RWPE1 (cell line): ENCODE measurements around the gene MRPL22.
"Not testable (repeated sequence)": the region's sequence is repeated elsewhere in the genome, so short reads cannot be mapped to it uniquely, and the experiment has no call there.

Source experiments
- CTCF ChIA-PET: fragments of 350-600 bp; sonication (Branson Sonifier 250); formaldehyde crosslinking; extraction: SDS; loops from one replicate; lab custom pipeline; 2021; lab: Yijun Ruan, JAX
- POLR2A ChIA-PET: fragments of 400-600 bp; formaldehyde crosslinking; extraction: SDS; loops from one replicate; lab custom pipeline; 2020; ENCODE audit warnings: antibody characterized with exemption; ENCODE audit not compliant: low non-redundant PET; lab: Yijun Ruan, JAX
- DNase-seq: peaks from one replicate; pipeline ENCODE4 v3.0.0; 2012; ENCODE audit warnings: low spot score
- H3K27ac ChIP-seq: fragments of 450-650 bp; 2 replicates; pipeline ENCODE4 v1.5.1; 2017
- TF ChIP-seq, protein P1 (sequence below): fragments of 450-650 bp; conservative IDR thresholded peaks from 2 replicates; pipeline ENCODE4 v1.5.1; 2017; ENCODE audit warnings: low read depth, mild to moderate bottlenecking

MRPL22 gene

DNA sequence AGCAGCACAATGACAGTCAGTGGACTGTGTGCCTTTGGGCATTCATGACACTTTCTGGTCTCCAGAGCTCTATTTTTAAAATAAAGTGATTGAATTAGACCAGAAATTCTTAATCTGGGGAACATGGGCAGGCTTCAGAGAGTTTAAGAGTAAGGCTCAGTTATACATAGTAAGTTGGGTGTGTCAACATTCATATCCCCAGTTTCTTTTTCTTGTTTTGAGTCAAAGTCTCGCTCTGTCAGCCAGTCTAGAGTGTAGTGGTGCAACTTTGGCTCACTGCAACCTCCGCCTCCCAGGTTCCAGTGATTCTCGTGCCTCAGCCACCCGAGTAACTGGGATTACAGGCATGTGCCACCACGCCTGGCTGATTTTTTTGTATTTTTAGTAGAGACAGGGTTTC is 59.0 kb downstream of the MRPL22 start:
- ChIA-PET POLR2A (no interaction called here), CTCF (no interaction called here)
- no peak overlapping the region for H3K27ac ChIP-seq
- TF ChIP-seq, protein P1, sequence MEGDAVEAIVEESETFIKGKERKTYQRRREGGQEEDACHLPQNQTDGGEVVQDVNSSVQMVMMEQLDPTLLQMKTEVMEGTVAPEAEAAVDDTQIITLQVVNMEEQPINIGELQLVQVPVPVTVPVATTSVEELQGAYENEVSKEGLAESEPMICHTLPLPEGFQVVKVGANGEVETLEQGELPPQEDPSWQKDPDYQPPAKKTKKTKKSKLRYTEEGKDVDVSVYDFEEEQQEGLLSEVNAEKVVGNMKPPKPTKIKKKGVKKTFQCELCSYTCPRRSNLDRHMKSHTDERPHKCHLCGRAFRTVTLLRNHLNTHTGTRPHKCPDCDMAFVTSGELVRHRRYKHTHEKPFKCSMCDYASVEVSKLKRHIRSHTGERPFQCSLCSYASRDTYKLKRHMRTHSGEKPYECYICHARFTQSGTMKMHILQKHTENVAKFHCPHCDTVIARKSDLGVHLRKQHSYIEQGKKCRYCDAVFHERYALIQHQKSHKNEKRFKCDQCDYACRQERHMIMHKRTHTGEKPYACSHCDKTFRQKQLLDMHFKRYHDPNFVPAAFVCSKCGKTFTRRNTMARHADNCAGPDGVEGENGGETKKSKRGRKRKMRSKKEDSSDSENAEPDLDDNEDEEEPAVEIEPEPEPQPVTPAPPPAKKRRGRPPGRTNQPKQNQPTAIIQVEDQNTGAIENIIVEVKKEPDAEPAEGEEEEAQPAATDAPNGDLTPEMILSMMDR, result no peak
- no peak for DNase-seq

DNA sequence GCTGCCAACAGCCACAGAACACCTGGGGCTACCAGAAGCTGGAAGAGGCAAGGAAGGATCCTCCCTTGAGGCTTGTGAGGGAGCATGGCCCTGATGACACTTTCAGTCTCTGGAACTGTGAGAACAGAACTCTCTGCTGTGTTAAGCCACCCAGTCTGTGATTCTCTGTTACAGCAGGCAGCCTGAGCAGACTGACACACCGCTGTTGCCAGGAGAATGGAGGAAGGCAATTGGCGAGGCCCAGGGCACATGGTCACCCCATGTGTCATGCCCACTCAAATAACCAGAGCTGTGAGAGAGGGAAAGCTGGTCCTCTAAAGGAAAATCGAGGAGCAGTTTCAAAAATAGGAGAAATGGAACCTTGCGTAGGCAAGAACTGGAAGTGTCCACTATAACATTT is 60.6 kb downstream of the MRPL22 start:
- TF ChIP-seq, protein P1, result no peak
- H3K27ac ChIP-seq, result no peak overlapping the region
- ChIA-PET CTCF (no interaction called here), POLR2A (no interaction called here)
- no peak for DNase-seq

DNA sequence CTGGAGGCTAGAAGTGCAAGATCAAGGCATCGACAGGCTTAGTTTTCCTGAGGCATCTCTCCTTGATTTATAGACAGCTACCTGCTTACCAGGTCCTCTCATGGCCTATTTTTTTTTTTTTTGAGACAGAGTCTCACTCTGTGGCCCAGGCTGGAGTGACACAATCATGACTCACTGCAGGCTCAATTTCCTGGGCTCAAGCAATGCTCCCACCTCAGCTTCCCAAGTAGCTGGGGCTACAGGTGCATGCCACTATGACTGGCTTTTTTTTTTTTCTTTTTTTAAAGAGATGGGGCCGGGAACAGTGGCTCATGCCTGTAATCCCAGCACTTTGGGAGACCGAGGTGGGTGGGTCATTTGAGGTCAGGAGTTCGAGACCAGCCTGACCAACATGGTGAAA is 61.8 kb downstream of the MRPL22 start:
- POLR2A ChIA-PET, H3K27ac ChIP-seq, DNase-seq: not testable (repeated sequence)
- CTCF ChIA-PET, result interaction anchor here (1.2 kb wide), 1 partner anchor 56 kb away, joined by 3 read pairs; no protein-coding TSS in a partner anchor

DNA sequence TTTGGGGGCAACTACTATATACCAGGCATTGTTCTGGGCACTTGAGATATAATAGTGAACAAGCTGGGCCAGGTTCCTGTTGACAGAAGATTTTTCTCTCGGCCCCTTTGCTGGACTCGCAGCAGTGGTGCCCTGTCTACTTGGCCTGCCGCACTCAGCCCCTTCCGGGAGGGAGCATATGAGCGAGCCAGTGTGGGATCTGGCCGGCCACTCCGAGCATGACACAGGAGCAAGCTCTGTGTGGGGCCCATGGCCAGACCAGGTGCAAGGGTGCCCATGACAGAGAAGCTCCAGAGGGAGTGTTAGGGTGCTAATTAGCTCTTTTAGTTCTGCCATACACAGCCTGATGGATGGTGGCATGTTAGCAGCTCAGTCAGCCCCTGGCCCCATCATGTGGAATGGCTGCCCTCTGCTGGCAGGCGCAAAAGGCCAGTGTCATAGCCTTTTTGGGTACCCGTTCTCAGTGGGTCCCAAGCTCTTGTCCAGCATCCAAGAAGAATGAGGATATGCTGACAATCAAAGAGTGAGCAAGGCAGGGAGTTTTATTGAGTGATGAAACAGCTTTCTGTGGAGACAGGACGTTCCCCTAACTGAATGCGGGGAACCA is 63.4 kb downstream of the MRPL22 start:
- TF ChIP-seq, protein P1, result peak; percentile 38; the same call in 1 of the 2 replicates
- POLR2A ChIA-PET, result no interaction called here
- peak; percentile 16 for DNase-seq
- CTCF ChIA-PET, result interaction anchor here (0.6 to 1.1 kb wide), 11 partner anchors 11 to 351 kb away, joined by 3 to 13 read pairs (median 3); no protein-coding TSS in a partner anchor
- no peak overlapping the region for H3K27ac ChIP-seq

DNA sequence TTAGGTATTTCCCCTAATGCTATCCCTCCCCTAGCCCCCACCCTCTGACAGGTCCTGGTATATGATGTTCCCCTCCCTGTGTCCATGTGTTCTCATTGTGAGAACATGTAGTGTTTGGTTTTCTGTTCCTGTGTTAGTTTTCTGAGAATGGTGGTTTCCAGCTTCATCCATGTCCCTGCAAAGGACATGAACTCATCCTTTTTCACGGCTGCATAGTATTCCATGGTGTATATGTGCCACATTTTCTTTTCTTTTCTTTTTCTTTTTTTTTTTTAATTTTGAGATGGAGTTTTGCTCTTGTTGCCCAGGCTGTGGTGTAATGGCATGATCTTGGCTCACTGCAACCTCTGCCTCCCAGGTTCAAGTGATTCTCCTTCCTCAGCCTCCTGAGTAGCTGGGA is 65.4 kb downstream of the MRPL22 start:
- H3K27ac ChIP-seq, DNase-seq, POLR2A ChIA-PET, CTCF ChIA-PET: not testable (repeated sequence)

DNA sequence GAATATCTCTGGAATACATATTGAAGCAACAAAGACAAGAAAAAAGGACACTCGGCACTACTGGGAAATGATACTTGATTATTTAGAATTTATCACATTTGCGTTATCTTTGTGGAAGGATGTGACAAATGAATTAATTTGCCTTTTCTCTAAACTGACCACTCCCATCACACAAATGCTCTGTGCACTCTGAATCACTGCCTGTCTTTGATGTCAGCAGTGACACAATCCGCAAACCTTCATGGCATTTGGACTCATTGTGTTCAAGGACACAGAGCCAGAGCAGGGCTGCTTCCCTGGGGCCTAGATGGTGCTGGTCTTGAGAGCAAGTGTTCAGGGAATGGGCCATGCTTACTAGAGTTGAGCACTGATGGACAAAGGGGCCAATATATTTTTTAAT is 67.8 kb downstream of the MRPL22 start:
- TF ChIP-seq, protein P1, result no peak
- H3K27ac ChIP-seq, result no peak overlapping the region
- no peak for DNase-seq
- ChIA-PET CTCF (no interaction called here), POLR2A (no interaction called here)

DNA sequence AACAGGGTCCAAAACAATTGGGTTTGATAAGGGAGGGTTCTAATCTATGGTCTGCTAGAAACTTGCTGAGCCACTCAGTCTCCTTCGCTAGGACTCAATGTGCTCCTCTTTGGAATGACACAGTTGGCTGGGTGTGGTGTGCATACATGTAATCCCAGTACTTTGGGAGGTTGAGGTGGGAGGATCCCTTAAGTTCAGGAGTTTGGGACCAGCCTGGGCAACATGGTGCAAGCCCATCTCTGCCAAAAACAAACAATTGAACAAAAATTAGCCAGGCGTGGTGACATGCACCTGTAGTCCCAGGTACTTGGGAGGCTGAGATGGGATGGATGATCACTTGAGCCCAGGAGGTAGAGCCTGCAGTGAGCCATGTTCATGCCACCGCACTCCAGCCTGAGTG is 70.0 kb downstream of the MRPL22 start:
- no peak for DNase-seq
- ChIA-PET CTCF (no interaction called here), POLR2A (no interaction called here)
- TF ChIP-seq, protein P1, result no peak
- H3K27ac ChIP-seq, result no peak overlapping the region

DNA sequence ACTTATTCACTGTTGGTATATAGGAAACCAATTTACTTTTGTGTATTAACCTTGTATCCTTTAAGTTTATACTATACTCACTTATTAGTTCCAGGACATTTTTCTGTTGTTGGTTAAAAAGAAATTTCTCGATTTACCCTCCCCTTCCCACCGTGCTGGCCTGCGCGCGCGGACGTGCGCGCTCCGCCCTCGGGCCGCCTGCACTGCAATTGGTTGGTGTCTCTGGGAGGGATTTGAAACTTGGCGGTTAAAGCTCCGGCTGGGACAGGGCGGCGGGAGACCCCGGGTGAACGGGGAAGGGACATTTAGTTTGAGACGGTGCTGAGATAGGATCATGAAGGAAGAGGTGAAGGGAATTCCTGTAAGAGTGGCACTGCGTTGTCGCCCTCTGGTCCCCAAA is 72.7 kb downstream of the MRPL22 start, which contains the start of gene KIF4B:
Gene KIF4B (plus strand): TSS at position 230 of the 400 bp plus-strand sequence. CDS start 105 bp downstream, at position 335.
- no peak within 1 kb of the TSS for H3K27ac ChIP-seq
- POLR2A ChIA-PET, result no interaction called here
- TF ChIP-seq, protein P1, result no peak
- CTCF ChIA-PET, result no interaction called here
- DNase-seq, result no peak
